A172 (cell line): Measurements from ENCODE around the gene RINL. TPM values are rescaled to one million over a fixed set of nuclear protein-coding genes. Genes with fewer than 3 reads are reported as not detected.
"Not testable (repeated sequence)": the region's sequence is repeated elsewhere in the genome, so short reads cannot be mapped to it uniquely, and the experiment has no call there.

Source experiments
- DNase-seq: peaks from one replicate; pipeline ENCODE4 v3.0.0-alpha.2; 2015; ENCODE audit warnings: low spot score
- total RNA-seq: library from RNA; depleted of rRNA; stranded (reverse); fragments of >200 nt; shearing (Covaris generic); gene quantifications from 2 replicates; pipeline ENCODE4 v1.2.3, GENCODE V29; 2014; rRNA removed

Gene RINL
- total RNA-seq, 1 experiment from 2014 or later = 5.7 TPM

GRCh38 chr19:38836159-38836982 lies 41.7 kb downstream of the RINL start:
- DNase-seq = no peak

- DNase-seq = no peak
Observed at GRCh38 chr19:38834590-38834989, 43.5 kb downstream of the RINL start.

DNA sequence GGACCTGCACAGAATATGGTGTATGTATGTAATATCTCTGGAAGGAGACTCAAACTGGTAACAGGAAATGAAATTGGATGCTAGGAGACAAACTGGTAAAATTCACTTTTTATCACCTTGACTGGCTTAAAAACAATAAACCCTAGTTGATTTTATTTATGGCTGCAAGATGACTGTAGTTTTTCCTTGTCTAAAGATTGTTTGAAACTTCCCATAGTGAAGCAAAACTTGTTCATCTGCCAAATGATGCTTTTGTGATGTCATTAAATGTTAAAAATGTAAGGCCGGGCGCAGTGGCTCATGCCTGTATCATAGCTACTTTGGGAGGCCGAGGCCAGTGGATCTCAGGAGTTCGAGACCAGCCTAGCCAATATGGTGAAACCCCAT lies 44.0 kb downstream of the RINL start:
- no peak for DNase-seq

DNA sequence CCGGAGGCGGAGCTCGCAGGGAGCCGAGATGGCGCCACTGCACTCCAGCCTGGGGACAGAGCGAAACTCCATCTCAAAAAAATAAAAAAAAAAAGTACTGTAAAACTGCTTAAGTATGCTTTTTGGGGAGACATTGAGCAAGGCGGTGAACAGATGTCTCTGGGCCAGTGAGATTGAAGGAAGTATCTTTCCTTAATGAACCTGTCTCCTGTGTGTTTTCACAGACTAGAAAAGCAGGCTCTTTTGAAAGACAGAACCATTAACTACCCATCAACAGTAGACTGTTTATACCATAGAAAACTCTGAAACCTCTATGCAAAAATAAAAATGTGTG lies 45.0 kb downstream of the RINL start:
- no peak for DNase-seq

GRCh38 chr19:38831142-38831605 lies 46.9 kb downstream of the RINL start:
- DNase-seq = peak; percentile 94

GRCh38 chr19:38830039-38830733 lies 47.9 kb downstream of the RINL start:
- peak; percentile 58 for DNase-seq

- DNase-seq = not testable (repeated sequence)
Observed at GRCh38 chr19:38829203-38829602, 48.9 kb downstream of the RINL start.

DNA sequence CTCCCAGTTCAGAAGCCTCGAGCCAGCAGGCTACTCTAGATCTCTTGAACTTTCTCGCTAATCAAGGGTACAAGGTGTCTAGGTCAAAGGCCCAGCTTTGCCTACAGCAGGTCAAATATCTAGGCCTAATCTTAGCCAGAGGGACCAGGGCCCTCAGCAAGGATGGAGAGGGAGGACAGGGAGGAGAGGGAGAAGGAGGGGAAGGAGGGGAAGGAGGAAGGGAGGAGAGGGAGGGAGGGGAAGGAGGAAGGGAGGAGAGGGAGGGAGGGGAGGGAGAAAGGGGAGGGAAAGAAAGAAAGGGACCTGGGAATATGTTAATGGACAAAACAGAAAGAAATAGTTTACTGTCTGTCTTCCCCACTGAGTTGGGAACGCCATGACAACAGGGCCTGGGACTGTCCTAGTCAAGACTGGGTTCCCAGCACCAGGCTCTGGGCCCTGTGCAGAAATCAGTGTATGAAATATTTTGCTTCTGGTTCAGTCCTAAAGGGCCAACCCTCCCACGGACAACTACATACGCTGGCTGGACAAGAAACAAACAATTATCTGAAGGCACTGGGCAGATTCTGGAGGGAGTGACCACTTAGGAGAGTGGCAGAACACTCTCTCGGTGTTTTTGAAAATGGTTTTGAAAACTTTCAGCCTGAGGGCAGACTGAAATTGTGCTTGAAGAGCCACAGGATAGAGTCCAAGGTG lies 51.1 kb downstream of the RINL start:
- no peak for DNase-seq

- not testable (repeated sequence) for DNase-seq
Observed at GRCh38 chr19:38825936-38826335, 52.1 kb downstream of the RINL start.

DNA sequence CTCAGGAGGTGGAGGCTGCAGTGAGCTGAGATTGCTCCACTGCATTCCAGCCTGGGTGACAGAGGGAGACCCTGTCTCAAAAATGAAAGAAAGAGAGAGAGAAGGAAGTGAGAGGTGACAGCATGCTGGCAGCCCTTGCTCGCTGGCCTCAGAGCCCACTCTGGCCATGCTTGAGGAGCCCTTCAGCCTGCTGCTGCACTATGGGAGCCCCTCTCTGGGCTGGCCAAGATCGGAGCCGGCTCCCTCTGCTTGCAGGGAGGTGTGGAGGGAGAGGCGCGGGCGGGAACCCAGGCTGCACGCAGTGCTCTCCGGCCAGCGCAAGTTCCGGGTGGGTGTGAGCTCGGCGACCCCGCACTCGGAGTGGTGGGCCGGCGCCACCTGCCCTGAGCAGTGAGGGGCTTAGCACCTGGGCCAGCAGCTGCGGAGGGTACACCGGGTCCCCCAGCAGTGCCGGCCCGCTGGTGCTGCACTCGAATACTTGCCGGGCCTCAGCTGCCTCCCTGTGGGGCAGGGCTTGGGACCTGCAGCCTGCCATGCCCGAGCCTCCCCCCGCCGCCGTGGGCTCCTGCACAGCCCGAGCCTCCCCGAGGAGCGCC lies 56.7 kb downstream of the RINL start:
- DNase-seq = not testable (repeated sequence)

DNA sequence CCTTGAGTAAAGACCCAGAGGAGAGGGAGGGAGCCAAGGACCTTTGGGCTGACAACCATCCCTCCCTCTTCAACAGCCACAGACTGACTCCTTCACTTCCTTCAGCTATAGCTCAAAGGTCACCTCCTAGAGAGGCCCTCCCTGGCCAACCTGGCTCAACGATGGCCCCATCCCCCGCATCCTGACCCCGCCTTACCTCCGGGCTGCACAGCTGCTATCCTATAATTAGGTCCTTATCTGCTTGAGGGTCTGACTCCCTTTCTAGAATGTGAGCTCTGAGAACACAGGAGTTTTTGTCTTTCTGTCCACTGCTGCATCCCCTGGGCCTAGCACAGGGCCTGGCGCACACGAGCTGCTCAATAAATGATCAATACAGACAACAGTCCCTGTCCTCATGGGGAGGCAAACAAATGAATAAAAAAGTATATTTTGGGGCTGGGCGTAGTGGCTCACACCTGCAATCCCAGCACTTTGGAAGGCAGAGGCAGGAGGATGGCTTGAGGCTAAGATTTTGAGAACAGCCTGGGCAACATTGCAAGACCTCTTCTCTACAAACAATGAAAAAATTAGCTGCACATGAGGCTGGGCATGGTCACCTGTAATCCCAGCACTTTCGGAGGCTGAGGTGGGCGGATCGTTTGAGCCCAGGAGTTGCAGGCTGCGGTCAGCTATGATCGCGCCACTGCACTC lies 58.7 kb downstream of the RINL start:
- DNase-seq = no peak

Other genes starting within 250 kb of the RINL start
- gene ACTN4, start 230.6 kb downstream of the RINL start, total RNA-seq = 493 and 604 TPM in 2 replicates
- gene CAPN12, start 133.8 kb downstream of the RINL start, total RNA-seq = not detected in 2 replicates
- not detected in 2 replicates for gene LGALS7, start 104.8 kb downstream of the RINL start, total RNA-seq
- not detected in 2 replicates for gene LGALS7B, start 89.1 kb downstream of the RINL start, total RNA-seq
- not detected in 2 replicates for gene LGALS4, start 65.3 kb downstream of the RINL start, total RNA-seq
- 37.1 and 39.7 TPM in 2 replicates for gene ECH1, start 46.5 kb downstream of the RINL start, total RNA-seq
- 296 and 354 TPM in 2 replicates for gene HNRNPL, start 28.3 kb downstream of the RINL start, total RNA-seq
- 50.3 and 59.0 TPM in 2 replicates for gene SIRT2, start 21.3 kb upstream of the RINL start, total RNA-seq
- 16.3 and 17.1 TPM in 2 replicates for gene NFKBIB, start 21.7 kb upstream of the RINL start, total RNA-seq
- gene CCER2, start 33.9 kb upstream of the RINL start, total RNA-seq = not detected in 2 replicates
- 19.8 and 29.6 TPM in 2 replicates for gene SARS2, start 52.5 kb upstream of the RINL start, total RNA-seq
- gene MRPS12, start 52.7 kb upstream of the RINL start, total RNA-seq = 98.9 and 108 TPM in 2 replicates
- 15.1 and 21.9 TPM in 2 replicates for gene FBXO17, start 97.5 kb upstream of the RINL start, total RNA-seq
- 0.07 and 0.10 TPM in 2 replicates for gene FBXO27, start 154.3 kb upstream of the RINL start, total RNA-seq
- 0.03 and 0.31 TPM in 2 replicates for gene ACP7, start 206.1 kb upstream of the RINL start, total RNA-seq
- gene PAK4, start 247.5 kb upstream of the RINL start, total RNA-seq = 9.2 and 16.2 TPM in 2 replicates